Stomach smooth muscle (tissue), 2 donors: ENCODE results near the gene KIF12.

Experiments
- H3K27ac ChIP-seq: one replicate; pipeline ENCODE4 v1.7.0; 2013; ENCODE audit warnings: mild to moderate bottlenecking, low read length, inconsistent platforms
- H3K27me3 ChIP-seq, 2 donors: one replicate each; pipeline ENCODE4 v1.7.0; 2013; ENCODE audit warnings: low read length in 2 of 2; ENCODE audit not compliant: insufficient read depth in 2 of 2, control insufficient read depth in 1 of 2
- H3K36me3 ChIP-seq, 2 donors: one replicate each; pipeline ENCODE4 v1.7.0; 2013; ENCODE audit warnings: low read length in 2 of 2; ENCODE audit not compliant: control insufficient read depth in 2 of 2, insufficient read depth in 2 of 2
- H3K4me1 ChIP-seq: one replicate; pipeline ENCODE4 v1.7.0; 2013; ENCODE audit warnings: low read length; ENCODE audit not compliant: control insufficient read depth, insufficient read depth
- H3K4me3 ChIP-seq, 2 donors: one replicate each; pipeline ENCODE4 v1.7.0; 2013; ENCODE audit warnings: low read length in 2 of 2
- H3K9ac ChIP-seq, 2 donors: one replicate each; pipeline ENCODE4 v1.7.0; 2013; ENCODE audit warnings: low read length in 2 of 2, mild to moderate bottlenecking in 1 of 2
- H3K9me3 ChIP-seq, 2 donors: one replicate each; pipeline ENCODE4 v1.7.0; 2013; ENCODE audit warnings: low read length in 2 of 2; ENCODE audit not compliant: control insufficient read depth in 2 of 2
- donor health status: healthy.
- donor health status: Pancreatic carcinoma.

Gene KIF12

GRCh38 chr9:114115654-114116125, 16.6 kb upstream of the KIF12 start:
- H3K9me3 ChIP-seq: no peaks in the 10 kb centered on the region
- peaks cover 6% of the 10 kb centered on the region for H3K4me1 ChIP-seq
- peaks cover 2 to 13% of the 10 kb centered on the region in 2 donors for H3K27me3 ChIP-seq
- H3K9ac ChIP-seq: no peak overlapping the region
- no peak overlapping the region for H3K27ac ChIP-seq
- H3K4me3 ChIP-seq: no peak overlapping the region
- no peaks in the 10 kb centered on the region for H3K36me3 ChIP-seq

- Histone ChIP-seq H3K4me3 (no peak overlapping the region), H3K27ac (no peak overlapping the region), H3K36me3 (no peaks in the 10 kb centered on the region), H3K9ac (no peak overlapping the region), H3K9me3 (no peaks in the 10 kb centered on the region), H3K27me3 (peaks cover 2 to 13% of the 10 kb centered on the region in 2 donors), H3K4me1 (peaks cover 6% of the 10 kb centered on the region)
Observed at GRCh38 chr9:114114364-114114763, 15.3 kb upstream of the KIF12 start.

- no peak overlapping the region for H3K27ac ChIP-seq
- H3K4me3 ChIP-seq: no peak overlapping the region
- no peaks in the 10 kb centered on the region for H3K36me3 ChIP-seq
- H3K9ac ChIP-seq: no peak overlapping the region
- no peaks in the 10 kb centered on the region for H3K9me3 ChIP-seq
- H3K4me1 ChIP-seq: peaks cover 6% of the 10 kb centered on the region
- H3K27me3 ChIP-seq: peaks cover under 1 to 10% of the 10 kb centered on the region in 2 donors
Observed at GRCh38 chr9:114112778-114113584, 13.9 kb upstream of the KIF12 start.

- H3K4me1 ChIP-seq: peaks cover 6% of the 10 kb centered on the region
- H3K4me3 ChIP-seq: no peak overlapping the region
- H3K36me3 ChIP-seq: no peaks in the 10 kb centered on the region
- H3K9me3 ChIP-seq: no peaks in the 10 kb centered on the region
- peaks cover 0 to 7% of the 10 kb centered on the region in 2 donors for H3K27me3 ChIP-seq
- H3K9ac ChIP-seq: no peak overlapping the region
- no peak overlapping the region for H3K27ac ChIP-seq
Observed at GRCh38 chr9:114112325-114112724, 13.2 kb upstream of the KIF12 start.

- Histone ChIP-seq H3K9ac (no peak overlapping the region), H3K27ac (no peak overlapping the region)
Observed at GRCh38 chr9:114110180-114110579, 11.1 kb upstream of the KIF12 start.

GRCh38 chr9:114109124-114109523, 10.0 kb upstream of the KIF12 start:
- peaks cover 6% of the 10 kb centered on the region for H3K4me1 ChIP-seq
- H3K9ac ChIP-seq: no peak overlapping the region
- H3K27ac ChIP-seq: no peak overlapping the region
- no peak overlapping the region for H3K4me3 ChIP-seq
- peaks cover 0 to 2% of the 10 kb centered on the region in 2 donors for H3K27me3 ChIP-seq
- no peaks in the 10 kb centered on the region for H3K9me3 ChIP-seq
- no peaks in the 10 kb centered on the region for H3K36me3 ChIP-seq

More at GRCh38 chr9:114110180-114110579, 11.1 kb upstream of the KIF12 start:
- H3K9me3 ChIP-seq: no peaks in the 10 kb centered on the region
- peaks cover 0 to 3% of the 10 kb centered on the region in 2 donors for H3K27me3 ChIP-seq
- peaks cover 6% of the 10 kb centered on the region for H3K4me1 ChIP-seq
- no peaks in the 10 kb centered on the region for H3K36me3 ChIP-seq
- no peak overlapping the region for H3K4me3 ChIP-seq

- Histone ChIP-seq H3K9me3 (no peaks in the 10 kb centered on the region), H3K36me3 (no peaks in the 10 kb centered on the region), H3K4me3 (no peak overlapping the region), H3K27me3 (peaks cover 0 to 1% of the 10 kb centered on the region in 2 donors), H3K4me1 (peaks cover 1% of the 10 kb centered on the region), H3K27ac (no peak overlapping the region), H3K9ac (no peak overlapping the region)
Observed at GRCh38 chr9:114108016-114108833, 9.1 kb upstream of the KIF12 start.

GRCh38 chr9:114107286-114108001, 8.4 kb upstream of the KIF12 start:
- no peak overlapping the region for H3K27ac ChIP-seq
- no peak overlapping the region for H3K4me3 ChIP-seq
- no peaks in the 10 kb centered on the region for H3K4me1 ChIP-seq
- H3K27me3 ChIP-seq: no peaks in the 10 kb centered on the region
- H3K36me3 ChIP-seq: no peaks in the 10 kb centered on the region
- no peak overlapping the region for H3K9ac ChIP-seq
- H3K9me3 ChIP-seq: no peaks in the 10 kb centered on the region

GRCh38 chr9:114105236-114105635, 6.1 kb upstream of the KIF12 start:
- Histone ChIP-seq H3K27ac (no peak overlapping the region), H3K9me3 (peaks cover 0 to 6% of the 10 kb centered on the region in 2 donors), H3K4me1 (no peaks in the 10 kb centered on the region), H3K4me3 (no peak overlapping the region), H3K36me3 (no peaks in the 10 kb centered on the region), H3K27me3 (no peaks in the 10 kb centered on the region), H3K9ac (no peak overlapping the region)

- H3K4me1 ChIP-seq: peaks cover 11% of the 10 kb centered on the region
- no peak overlapping the region for H3K9ac ChIP-seq
- H3K9me3 ChIP-seq: peaks cover 0 to 6% of the 10 kb centered on the region in 2 donors
- H3K27ac ChIP-seq: no peak overlapping the region
- no peaks in the 10 kb centered on the region for H3K36me3 ChIP-seq
- peaks cover 8 to 20% of the 10 kb centered on the region in 2 donors for H3K27me3 ChIP-seq
- H3K4me3 ChIP-seq: no peak overlapping the region
Observed at GRCh38 chr9:114102484-114102883, 3.4 kb upstream of the KIF12 start.
